A673 (cell line): ENCODE results near the gene SFRP4. TPM values are rescaled to one million over a fixed set of nuclear protein-coding genes. Genes with fewer than 3 reads are reported as not detected.

Experiments
- BruUV-seq: library from RNA; stranded (reverse); fragments of 400-500 nt; replicated peaks from 2 replicates; lab custom pipeline; 2021; lab: Mats Ljungman, UMichigan
- CTCF ChIA-PET: fragments of 300-600 bp; sonication (Branson Sonifier 250); formaldehyde crosslinking; loops from one replicate; lab custom pipeline; 2022; ENCODE audit warnings: antibody characterized with exemption; lab: Charles Lee
- POLR2A ChIA-PET: fragments of 300-600 bp; sonication (Branson Sonifier 250); formaldehyde crosslinking; loops from one replicate; lab custom pipeline; 2022; ENCODE audit warnings: antibody characterized with exemption; ENCODE audit not compliant: low non-redundant PET; lab: Charles Lee
- DNase-seq: peaks from one replicate; pipeline ENCODE4 v3.0.0-alpha.2; 2015; ENCODE audit warnings: low spot score
- H3K27ac ChIP-seq: fragments of 200-600 bp; sonication (generic); 2 replicates; pipeline ENCODE4 v1.5.1; 2016; ENCODE audit warnings: mixed run types, low read depth, mild to moderate bottlenecking, mixed read lengths, antibody characterized with exemption, low read length; ENCODE audit not compliant: poor library complexity, severe bottlenecking
- H3K27me3 ChIP-seq: fragments of 200-600 bp; sonication (generic); replicated peaks from 2 replicates; pipeline ENCODE4 v1.6.1; 2017; ENCODE audit warnings: mixed run types, low read depth, mild to moderate bottlenecking, mixed read lengths, antibody characterized with exemption, low read length; ENCODE audit not compliant: insufficient read depth, poor library complexity
- H3K36me3 ChIP-seq: fragments of 200-600 bp; sonication (generic); 2 replicates; pipeline ENCODE4 v1.6.1; 2016; ENCODE audit warnings: mixed run types, mild to moderate bottlenecking, mixed read lengths, antibody characterized with exemption, low read length; ENCODE audit not compliant: insufficient read depth, poor library complexity, severe bottlenecking
- H3K4me1 ChIP-seq: fragments of 200-600 bp; sonication (generic); 2 replicates; pipeline ENCODE4 v1.6.1; 2017; ENCODE audit warnings: mixed run types, mild to moderate bottlenecking, mixed read lengths, antibody characterized with exemption, low read length; ENCODE audit not compliant: insufficient read depth, poor library complexity, severe bottlenecking
- H3K4me3 ChIP-seq: fragments of 200-600 bp; sonication (generic); 2 replicates; pipeline ENCODE4 v1.5.1; 2016; ENCODE audit warnings: low read depth, mixed run types, mild to moderate bottlenecking, mixed read lengths, low read length; ENCODE audit not compliant: poor library complexity, severe bottlenecking
- H3K9me3 ChIP-seq: fragments of 200-600 bp; sonication (generic); 2 replicates; pipeline ENCODE4 v1.6.1; 2016; ENCODE audit warnings: mixed run types, low read depth, mild to moderate bottlenecking, mixed read lengths, antibody characterized with exemption, low read length; ENCODE audit not compliant: poor library complexity, severe bottlenecking
- CTCF ChIP-seq: fragments of 300-800, 200-600 bp; sonication (generic); conservative IDR thresholded peaks from 2 replicates; pipeline ENCODE4 v1.5.1; 2017; ENCODE audit warnings: low read depth, mild to moderate bottlenecking, antibody characterized with exemption, low read length, moderate library complexity, mixed read lengths
- EZH2 ChIP-seq: fragments of 200-600 bp; sonication (generic); IDR thresholded peaks from 2 replicates; pipeline ENCODE4 v1.6.1; 2017; ENCODE audit warnings: borderline replicate concordance, low read depth, mild to moderate bottlenecking, mixed read lengths, antibody characterized with exemption, low read length; ENCODE audit not compliant: poor library complexity, severe bottlenecking
- intact Hi-C: fragments of 100-400 bp; cut with micrococcal nuclease; formaldehyde crosslinking; loops from one replicate; pipeline ENCODE4 v1.10.0; 2022; ENCODE audit not compliant: unreplicated experiment
- total RNA-seq: library from RNA; stranded (reverse); gene quantifications from 2 replicates; pipeline ENCODE4 v1.2.3, GENCODE V29; 2021

The SFRP4 gene
- total RNA-seq, 1 experiment from 2014 or later = not detected

- Histone ChIP-seq H3K4me1 (no peaks in the 10 kb centered on the region), H3K27ac (no peak overlapping the region), H3K27me3 (no peaks in the 10 kb centered on the region), H3K9me3 (no peaks in the 10 kb centered on the region), H3K4me3 (no peak overlapping the region), H3K36me3 (no peaks in the 10 kb centered on the region)
- DNase-seq = no peak
- BruUV-seq = no TSS peak
- TF ChIP-seq CTCF (no peak), EZH2 (no peak)
- POLR2A ChIA-PET = no interaction called here
- CTCF ChIA-PET = no interaction called here
- intact Hi-C loops = no loop called here
These were observed 26.5 kb upstream of the SFRP4 start for GRCh38 chr7:37942934-37943610.

GRCh38 chr7:37933018-37933566 lies 16.5 kb upstream of the SFRP4 start:
- POLR2A ChIA-PET = no interaction called here
- intact Hi-C loops = no loop called here
- CTCF ChIA-PET = no interaction called here
- BruUV-seq = no TSS peak
- Histone ChIP-seq H3K4me1 (no peaks in the 10 kb centered on the region), H3K9me3 (no peaks in the 10 kb centered on the region), H3K4me3 (no peak overlapping the region), H3K27me3 (no peaks in the 10 kb centered on the region), H3K36me3 (no peaks in the 10 kb centered on the region), H3K27ac (no peak overlapping the region)
- DNase-seq = no peak
- TF ChIP-seq CTCF = no peak
- TF ChIP-seq EZH2 = no peak

GRCh38 chr7:37932543-37932942 lies 15.9 kb upstream of the SFRP4 start:
- H3K9me3 ChIP-seq = no peaks in the 10 kb centered on the region
- H3K36me3 ChIP-seq = no peaks in the 10 kb centered on the region
- TF ChIP-seq CTCF (no peak), EZH2 (no peak)
- no peak overlapping the region for H3K27ac ChIP-seq
- ChIA-PET CTCF (no interaction called here), POLR2A (no interaction called here)
- H3K4me1 ChIP-seq = no peaks in the 10 kb centered on the region
- no TSS peak for BruUV-seq
- DNase-seq = no peak
- H3K4me3 ChIP-seq = no peak overlapping the region
- intact Hi-C loops = no loop called here
- H3K27me3 ChIP-seq = no peaks in the 10 kb centered on the region
